ENCODE results near the gene GOSR2.
A peak's percentile ranks its signal among the peaks of the same experiment; 100 is the strongest.

DNA sequence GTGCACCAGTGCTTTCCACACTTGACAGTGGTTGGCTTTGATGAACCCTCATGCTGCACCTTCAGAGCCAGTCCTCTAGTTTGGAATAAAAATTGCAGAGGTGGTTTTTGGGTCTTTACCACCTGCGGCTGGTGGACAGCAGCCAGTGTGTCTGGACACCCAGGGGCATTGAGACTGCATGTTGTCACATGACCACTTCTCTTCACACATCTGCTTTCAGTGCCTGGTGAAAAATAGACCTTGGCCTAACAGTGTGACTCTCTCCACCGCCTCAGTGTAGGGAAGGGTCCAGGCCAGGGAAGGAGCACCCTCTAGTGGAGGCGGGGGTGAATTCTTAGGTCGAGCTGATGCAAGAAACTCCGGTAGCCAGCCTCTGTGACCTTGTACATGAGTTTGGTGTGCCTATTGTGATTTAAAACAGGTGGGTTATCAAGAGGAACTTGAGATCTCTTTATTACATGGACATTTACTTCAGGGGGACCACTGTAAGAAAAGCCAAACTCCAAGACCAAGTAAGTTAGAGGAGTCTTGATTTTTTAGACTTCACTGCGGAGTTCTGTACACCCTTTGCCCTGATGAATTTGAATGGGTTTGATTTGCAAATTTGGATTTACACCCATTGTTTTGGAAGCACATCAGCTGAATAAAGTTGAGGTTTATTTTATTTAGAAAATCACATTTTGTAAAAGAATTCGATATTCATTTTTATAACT lies 17.9 kb downstream of the GOSR2 start:
- TF ChIP-seq, protein P1, sequence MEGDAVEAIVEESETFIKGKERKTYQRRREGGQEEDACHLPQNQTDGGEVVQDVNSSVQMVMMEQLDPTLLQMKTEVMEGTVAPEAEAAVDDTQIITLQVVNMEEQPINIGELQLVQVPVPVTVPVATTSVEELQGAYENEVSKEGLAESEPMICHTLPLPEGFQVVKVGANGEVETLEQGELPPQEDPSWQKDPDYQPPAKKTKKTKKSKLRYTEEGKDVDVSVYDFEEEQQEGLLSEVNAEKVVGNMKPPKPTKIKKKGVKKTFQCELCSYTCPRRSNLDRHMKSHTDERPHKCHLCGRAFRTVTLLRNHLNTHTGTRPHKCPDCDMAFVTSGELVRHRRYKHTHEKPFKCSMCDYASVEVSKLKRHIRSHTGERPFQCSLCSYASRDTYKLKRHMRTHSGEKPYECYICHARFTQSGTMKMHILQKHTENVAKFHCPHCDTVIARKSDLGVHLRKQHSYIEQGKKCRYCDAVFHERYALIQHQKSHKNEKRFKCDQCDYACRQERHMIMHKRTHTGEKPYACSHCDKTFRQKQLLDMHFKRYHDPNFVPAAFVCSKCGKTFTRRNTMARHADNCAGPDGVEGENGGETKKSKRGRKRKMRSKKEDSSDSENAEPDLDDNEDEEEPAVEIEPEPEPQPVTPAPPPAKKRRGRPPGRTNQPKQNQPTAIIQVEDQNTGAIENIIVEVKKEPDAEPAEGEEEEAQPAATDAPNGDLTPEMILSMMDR (conservative IDR thresholded peaks at IDR 0.05 in 1 of 2, IDR thresholded peaks at IDR 0.05 in 1 of 2; ENCODE audit: low read depth in 1 of 2, low read length in 2 of 2): peak; percentile 80 to 96
- no peak for TF ChIP-seq EZH2 (IDR thresholded peaks at IDR 0.05; ENCODE audit: low read length, missing control alignments)

All from fibroblast of lung (primary cell).